ENCODE data around the gene UBALD1. TPM values are rescaled to one million over a fixed set of nuclear protein-coding genes. Genes with fewer than 3 reads are reported as not detected.

The UBALD1 gene
- total RNA-seq = 3.6 and 9.4 TPM in 2 replicates

DNA sequence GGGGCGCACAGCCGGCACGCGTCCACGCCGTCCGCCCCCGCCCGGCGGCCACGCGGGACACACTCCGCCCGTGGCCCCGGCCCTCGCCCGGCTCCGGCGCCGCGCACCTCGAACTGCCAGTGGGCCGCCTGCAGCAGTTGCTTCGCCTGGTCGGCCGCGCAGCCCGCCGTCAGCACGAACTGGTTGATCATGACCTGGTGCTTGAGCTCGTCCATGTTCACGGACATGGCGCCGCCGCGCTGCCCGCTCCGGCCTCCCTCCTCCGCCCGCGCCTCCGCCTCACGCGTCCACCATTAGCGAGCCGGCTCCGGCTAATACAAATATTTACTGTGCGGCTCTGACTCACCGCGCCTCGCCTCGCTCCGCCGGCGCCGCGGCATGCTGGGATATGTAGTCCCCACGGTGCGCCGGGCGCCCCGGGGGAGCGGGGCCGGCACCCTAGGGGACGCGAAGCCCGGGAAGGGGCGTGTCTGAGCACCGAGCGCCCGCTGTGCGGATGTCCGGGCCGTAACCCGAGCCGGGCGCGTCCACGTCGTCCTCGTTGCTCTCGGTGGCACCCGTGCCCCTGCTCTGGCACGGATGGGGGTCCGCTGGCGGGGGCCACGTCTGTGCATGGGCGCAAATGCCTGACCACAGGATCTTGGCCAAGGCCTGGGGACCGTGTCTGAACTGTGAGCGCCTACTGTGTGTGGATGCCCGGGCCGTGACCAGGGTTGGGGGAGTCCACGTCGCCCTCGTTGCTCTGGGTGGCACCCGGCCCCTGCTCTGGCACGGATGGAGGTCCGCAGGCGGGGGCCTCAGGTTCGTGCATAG, at the start of gene UBALD1:
Gene UBALD1, minus strand, starts transcription at position 318 of the 813 bp plus-strand sequence. Its CDS starts 91 bp downstream, at position 227.

DNA sequence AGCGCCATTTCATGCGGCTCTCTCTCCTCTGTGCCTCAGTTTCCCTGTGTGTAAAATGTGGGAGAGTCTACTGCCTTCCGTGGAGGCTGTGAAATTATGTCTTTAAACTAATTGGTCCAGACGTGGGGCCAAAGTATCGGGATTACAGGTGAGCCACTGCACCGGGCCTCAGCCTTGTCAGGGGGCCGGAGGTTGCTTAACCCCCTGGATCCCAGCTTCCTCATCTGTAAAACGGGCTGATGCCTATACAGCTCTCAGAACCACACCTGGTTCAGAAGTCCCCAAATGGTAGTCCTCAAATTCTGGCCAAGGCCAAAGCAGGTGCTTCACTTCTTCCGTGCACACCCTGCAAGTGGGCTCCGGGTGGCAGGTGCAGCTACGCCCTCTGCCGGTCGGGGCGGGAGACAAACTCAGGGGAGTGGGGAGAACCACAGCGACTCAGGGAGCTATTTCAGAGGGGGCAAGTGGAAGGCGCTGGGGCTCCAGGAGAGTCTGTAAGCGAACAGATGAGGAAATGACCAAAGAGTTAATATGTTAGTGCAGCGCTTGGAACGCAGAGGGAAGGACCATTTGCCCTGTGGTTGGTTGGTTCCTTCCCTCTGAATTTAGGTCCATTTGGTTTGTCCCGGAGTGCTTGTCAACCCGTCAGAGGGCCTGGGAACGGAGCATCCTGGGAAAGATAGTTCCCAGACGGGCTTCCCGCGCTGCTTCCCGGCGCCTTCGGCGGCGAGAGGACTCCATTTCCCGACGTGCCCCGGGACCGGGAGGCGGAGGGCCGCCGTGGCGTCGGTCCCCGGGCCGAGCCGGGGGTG, 9.5 kb upstream of the UBALD1 start, which contains the start of gene MGRN1:
Gene MGRN1, plus strand, starts transcription at position 812 of the 812 bp plus-strand sequence. CDS start 135 bp downstream, outside the sequence.

Other genes with a start within 250 kb of the UBALD1 start
- gene VASN, start 243.0 kb downstream of the UBALD1 start, total RNA-seq = 0.32 and 1.2 TPM in 2 replicates
- 31.5 and 32.7 TPM in 2 replicates for gene CORO7, start 198.3 kb downstream of the UBALD1 start, total RNA-seq
- 39.0 and 57.8 TPM in 2 replicates for gene DNAJA3, start 189.0 kb downstream of the UBALD1 start, total RNA-seq
- gene NMRAL1, start 140.3 kb downstream of the UBALD1 start, total RNA-seq = 57.0 and 85.4 TPM in 2 replicates
- 118 and 179 TPM in 2 replicates for gene HMOX2, start 138.5 kb downstream of the UBALD1 start, total RNA-seq
- gene CDIP1, start 76.1 kb downstream of the UBALD1 start, total RNA-seq = 7.9 and 9.1 TPM in 2 replicates
- not detected in 2 replicates for gene C16orf96, start 58.5 kb downstream of the UBALD1 start, total RNA-seq
- 16.2 and 17.8 TPM in 2 replicates for gene MGRN1, start 9.9 kb upstream of the UBALD1 start, total RNA-seq
- 24.5 and 30.2 TPM in 2 replicates for gene NUDT16L1, start 78.7 kb upstream of the UBALD1 start, total RNA-seq
- gene ANKS3, start 119.4 kb upstream of the UBALD1 start, total RNA-seq = 15.3 and 19.6 TPM in 2 replicates
- 0.32 and 0.46 TPM in 2 replicates for gene DNAAF8, start 119.6 kb upstream of the UBALD1 start, total RNA-seq
- 5.2 and 6.5 TPM in 2 replicates for gene ZNF500, start 152.3 kb upstream of the UBALD1 start, total RNA-seq
- not detected in 2 replicates for gene SEPTIN12, start 173.5 kb upstream of the UBALD1 start, total RNA-seq
- gene SMIM22, start 180.5 kb upstream of the UBALD1 start, total RNA-seq = not detected in 2 replicates
- gene ROGDI, start 187.7 kb upstream of the UBALD1 start, total RNA-seq = 8.4 and 10.0 TPM in 2 replicates
- 46.8 and 67.5 TPM in 2 replicates for gene GLYR1, start 232.4 kb upstream of the UBALD1 start, total RNA-seq
- 19.3 and 23.7 TPM in 2 replicates for gene UBN1, start 232.6 kb upstream of the UBALD1 start, total RNA-seq

All from epithelial cell of umbilical artery (primary cell).